NCI-H1417 treated with DMSO at 0.1 percent for 48 hours (cell line): Measurements from ENCODE around the gene LY6G5B.
"Not testable (repeated sequence)": the region's sequence is repeated elsewhere in the genome, so short reads cannot be mapped to it uniquely, and the experiment has no call there.

Experiments
- DNase-seq: peaks from one replicate; lab custom pipeline; 2025; lab: John Stamatoyannopoulos, UW

The LY6G5B gene

GRCh38 chr6:31691078-31691463 is 21.3 kb downstream of the LY6G5B start:
- DNase-seq: no peak

GRCh38 chr6:31691564-31692108 is 21.9 kb downstream of the LY6G5B start:
- DNase-seq: no peak

- DNase-seq: no peak
Observed at GRCh38 chr6:31692353-31692752, 22.6 kb downstream of the LY6G5B start.

GRCh38 chr6:31692886-31693285 is 23.1 kb downstream of the LY6G5B start:
- DNase-seq: no peak

GRCh38 chr6:31693535-31693934 is 23.8 kb downstream of the LY6G5B start:
- DNase-seq: no peak

- no peak for DNase-seq
Observed at GRCh38 chr6:31697555-31697954, 27.8 kb downstream of the LY6G5B start.

GRCh38 chr6:31700740-31701401 is 31.1 kb downstream of the LY6G5B start:
- DNase-seq: no peak

GRCh38 chr6:31701666-31702404 is 32.1 kb downstream of the LY6G5B start:
- no peak for DNase-seq

GRCh38 chr6:31702405-31702818 is 32.6 kb downstream of the LY6G5B start:
- no peak for DNase-seq

- DNase-seq: peak; percentile 78
Observed at GRCh38 chr6:31702819-31703716, 33.3 kb downstream of the LY6G5B start, which contains the start of gene ABHD16A. Gene ABHD16A, minus strand, starts transcription at chr6:31703324. Its CDS starts 43 bp downstream, at chr6:31703281.

- no peak for DNase-seq
Observed at GRCh38 chr6:31705931-31706330, 36.2 kb downstream of the LY6G5B start.

- no peak for DNase-seq
Observed at GRCh38 chr6:31706599-31706998, 36.8 kb downstream of the LY6G5B start, which contains the start of gene LY6G6F. Gene LY6G6F, plus strand, starts transcription at chr6:31706866. Its CDS starts 41 bp downstream, at chr6:31706907.

- no peak for DNase-seq
Observed at GRCh38 chr6:31707701-31708100, 37.9 kb downstream of the LY6G5B start.

GRCh38 chr6:31708224-31708623 is 38.4 kb downstream of the LY6G5B start:
- no peak for DNase-seq

GRCh38 chr6:31709157-31709556 is 39.4 kb downstream of the LY6G5B start:
- DNase-seq: not testable (repeated sequence)

GRCh38 chr6:31710523-31711219 is 40.9 kb downstream of the LY6G5B start:
- DNase-seq: no peak

GRCh38 chr6:31711233-31711632 is 41.5 kb downstream of the LY6G5B start:
- DNase-seq: no peak

- DNase-seq: no peak
Observed at GRCh38 chr6:31712296-31712695, 42.5 kb downstream of the LY6G5B start.

GRCh38 chr6:31713465-31713864 is 43.7 kb downstream of the LY6G5B start:
- no peak for DNase-seq

- DNase-seq: peak; percentile 65
Observed at GRCh38 chr6:31713991-31714684, 44.4 kb downstream of the LY6G5B start.
